Stimulated activated CD4-positive, alpha-beta T cell treated with anti-CD3 and anti-CD28 coated beads, Interleukin-15, amount 100 ng/mL, for 48 hours (primary cell): ENCODE measurements around the gene BRI3BP.
"Not testable (repeated sequence)": the region's sequence is repeated elsewhere in the genome, so short reads cannot be mapped to it uniquely, and the experiment has no call there.

Experiments used
- DNase-seq, 2 donors: peaks; one replicate each; pipeline ENCODE4 v3.0.0-alpha.2; 2020; ENCODE audit warnings: low read depth in 2 of 2

BRI3BP gene

GRCh38 chr12:124972211-124972610 is 21.2 kb upstream of the BRI3BP start:
- no peak for DNase-seq

DNA sequence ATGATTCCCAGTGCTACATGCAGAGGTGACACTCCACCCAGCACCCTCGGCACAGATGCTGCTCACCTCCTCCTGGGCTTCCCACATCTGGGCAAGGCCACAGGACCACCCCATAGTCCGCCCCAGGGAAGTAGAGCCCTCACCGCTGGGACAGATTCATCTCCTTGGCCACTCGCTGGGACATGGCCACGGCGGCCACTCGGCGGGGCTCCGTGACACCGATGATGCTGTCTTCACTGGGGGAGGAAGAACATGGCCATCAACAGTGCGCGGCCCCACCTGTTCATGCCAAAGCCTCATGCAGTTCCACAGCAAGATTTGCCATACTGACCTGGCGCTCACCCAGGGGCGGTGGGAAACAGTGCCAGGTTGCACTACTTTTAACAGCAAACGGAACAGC is 18.2 kb upstream of the BRI3BP start:
- DNase-seq, result no peak

DNA sequence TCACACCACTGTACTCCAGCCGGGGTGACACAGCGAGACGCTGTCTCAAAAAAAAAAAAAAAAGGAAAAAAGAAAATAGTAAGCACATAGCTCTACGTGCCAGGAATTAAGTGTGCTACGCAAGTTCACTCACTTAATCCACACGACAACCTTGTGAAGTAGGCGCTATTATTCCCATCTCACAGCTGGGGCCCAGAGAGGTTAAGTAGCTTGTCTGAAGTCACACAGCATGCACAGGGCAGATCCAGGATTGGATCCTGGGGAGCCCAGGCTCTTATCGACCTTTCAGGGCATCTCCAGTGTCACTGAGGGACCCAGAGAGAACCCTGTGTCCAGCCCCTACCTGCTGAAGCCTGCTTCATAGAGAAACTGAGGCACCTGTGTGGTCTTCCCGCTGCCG is 16.4 kb upstream of the BRI3BP start:
- no peak for DNase-seq

DNA sequence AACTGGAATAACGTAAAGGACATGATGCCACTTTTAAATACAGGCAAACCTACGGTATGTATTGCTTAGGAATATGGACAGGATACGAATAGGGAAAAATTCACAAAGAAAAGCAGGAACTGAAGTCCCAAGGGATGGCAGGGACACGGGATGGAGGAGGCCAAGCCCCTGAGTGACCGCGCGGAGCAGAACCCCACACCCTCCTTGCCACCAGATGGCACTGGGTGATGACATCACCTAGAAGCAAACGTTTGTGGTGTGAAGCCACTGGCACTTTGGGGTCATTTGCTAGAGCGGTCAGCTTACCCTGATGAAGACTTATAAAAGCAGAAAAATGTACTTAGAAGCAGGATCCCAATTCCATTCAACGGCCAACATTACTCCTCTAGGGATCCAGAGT is 13.9 kb upstream of the BRI3BP start:
- no peak for DNase-seq

DNA sequence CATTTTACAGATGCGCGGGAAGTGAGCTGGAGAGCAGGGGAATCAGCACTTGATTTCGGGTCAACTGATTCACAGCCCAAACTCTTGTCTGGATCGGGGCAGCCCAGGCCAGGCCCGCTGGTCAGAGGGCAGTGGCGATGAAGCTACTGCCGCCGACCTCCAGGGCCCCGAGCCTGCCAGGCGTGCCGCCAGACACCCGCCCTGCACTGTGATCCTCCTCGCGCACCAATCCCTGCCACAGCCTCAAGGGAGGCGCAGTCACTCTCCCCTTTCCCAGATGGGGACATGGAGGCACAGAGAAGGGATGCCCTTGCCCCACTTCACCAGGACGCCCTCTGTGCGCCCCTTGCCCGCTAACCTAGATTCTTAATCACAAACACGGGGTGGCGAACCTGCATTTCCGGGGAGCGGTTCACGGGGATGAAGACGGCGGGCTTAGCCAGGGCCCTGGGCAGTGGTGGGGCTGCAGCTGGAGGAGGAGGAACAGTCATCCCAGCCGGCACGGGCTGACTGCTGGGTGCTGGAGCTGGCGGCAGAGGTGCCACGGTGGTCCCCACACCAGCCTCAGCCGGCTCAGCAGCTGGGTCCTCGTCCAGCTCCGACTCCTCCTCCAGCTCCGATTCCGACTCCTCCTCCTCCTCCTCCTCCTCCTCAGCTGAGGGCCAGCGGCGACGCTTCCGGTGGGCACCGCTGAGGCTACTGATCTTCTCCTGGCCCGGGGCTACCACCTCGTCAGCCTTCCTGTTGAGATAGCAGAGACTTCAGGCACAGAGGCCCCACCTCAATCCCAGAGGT is 13.2 kb upstream of the BRI3BP start:
- no peak for DNase-seq

DNA sequence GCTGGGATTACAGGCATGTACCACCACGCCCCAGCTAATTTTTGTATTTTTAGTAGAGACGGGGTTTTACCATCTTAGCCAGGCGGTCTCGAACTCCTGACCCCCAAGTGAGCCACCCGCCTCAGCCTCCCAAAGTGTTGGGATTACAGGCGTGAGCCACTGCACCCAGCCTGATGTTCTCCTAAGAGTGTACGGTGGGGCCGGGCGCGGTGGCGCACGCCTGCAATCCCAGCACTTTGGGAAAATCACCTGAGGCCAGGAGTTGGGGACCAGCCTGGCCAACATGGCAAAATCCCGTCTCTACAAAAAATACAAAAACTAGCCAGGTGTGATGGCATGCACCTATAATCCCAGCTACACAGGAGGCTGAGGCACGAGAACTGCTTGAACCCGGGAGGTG is 6.6 kb upstream of the BRI3BP start:
- not testable (repeated sequence) for DNase-seq

DNA sequence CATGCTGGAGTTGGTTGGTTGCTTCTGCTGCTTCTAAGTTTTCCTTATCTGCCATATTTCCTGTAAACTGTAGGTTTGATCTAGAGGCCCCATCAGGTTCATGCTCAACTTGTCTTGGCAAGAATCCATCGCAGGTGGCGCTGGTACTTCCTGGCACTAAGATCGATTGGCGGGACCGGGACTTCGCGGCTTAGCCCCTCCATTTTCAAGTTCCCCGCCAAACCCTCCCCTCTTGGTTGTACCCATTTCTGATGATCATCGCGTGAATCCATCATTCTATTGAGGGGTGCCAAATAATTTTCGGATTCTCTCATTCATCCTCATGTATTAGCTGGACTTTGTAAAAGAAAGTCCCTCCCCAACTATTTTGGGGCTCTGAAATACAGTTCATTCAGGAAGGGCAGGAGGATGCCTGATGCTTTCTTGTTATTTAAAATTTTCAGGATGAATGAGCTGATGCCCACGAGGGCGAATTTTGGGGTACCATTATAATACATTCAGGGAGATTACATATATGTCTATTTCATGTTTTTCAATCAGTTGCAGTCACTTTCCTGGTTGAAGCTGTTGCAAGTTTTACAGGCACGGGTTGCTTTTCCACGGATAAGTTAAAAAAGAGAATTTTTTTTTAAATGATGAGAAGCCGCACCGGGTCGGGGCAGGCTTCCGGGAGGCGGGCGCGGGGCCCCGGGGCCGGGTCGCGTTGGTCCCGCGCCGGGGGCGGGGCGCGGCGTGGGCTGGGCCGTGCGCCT is 395 bp upstream of the BRI3BP start:
- peak; percentile 83 to 84 for DNase-seq

- DNase-seq, result no peak
Observed at GRCh38 chr12:124994437-124994975, 1.1 kb downstream of the BRI3BP start.

DNA sequence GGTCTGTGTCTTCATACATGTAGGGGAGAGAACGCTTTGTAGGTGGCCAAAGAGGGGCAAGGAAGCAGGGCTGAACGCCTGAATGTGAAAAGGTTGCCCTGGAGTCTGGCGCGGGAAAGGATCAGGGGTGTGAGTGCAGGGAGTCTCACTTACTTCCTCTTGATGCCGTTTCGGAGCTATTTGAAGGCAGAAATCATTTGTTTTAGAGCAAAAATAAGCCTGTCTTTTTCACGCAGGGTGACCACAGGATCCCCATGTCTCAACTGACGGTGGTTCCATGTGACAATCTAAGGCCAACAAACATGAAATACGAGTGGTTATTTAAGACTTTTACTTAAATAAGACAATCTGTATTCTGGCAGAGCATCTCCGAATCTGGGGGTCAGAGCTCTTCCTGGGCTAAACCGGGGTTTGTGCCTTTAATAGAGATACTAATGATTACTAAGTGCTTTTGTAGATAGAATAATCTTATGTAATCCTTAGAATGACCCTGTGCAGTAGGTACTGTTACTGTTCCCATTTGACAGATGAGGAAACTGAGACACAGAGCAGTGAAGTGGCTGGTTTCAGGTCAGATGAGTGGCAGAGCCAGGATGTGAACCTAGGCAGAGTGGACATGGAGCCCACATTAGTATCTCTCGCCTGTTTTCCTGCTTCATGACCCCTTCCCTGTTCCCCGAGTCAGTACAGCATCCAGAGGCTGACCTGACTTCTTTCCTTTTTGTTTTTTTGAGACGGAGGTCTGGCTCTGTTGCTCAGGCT is 1.9 kb downstream of the BRI3BP start:
- DNase-seq, result no peak

GRCh38 chr12:124998705-124999104 is 5.3 kb downstream of the BRI3BP start:
- DNase-seq, result no peak

DNA sequence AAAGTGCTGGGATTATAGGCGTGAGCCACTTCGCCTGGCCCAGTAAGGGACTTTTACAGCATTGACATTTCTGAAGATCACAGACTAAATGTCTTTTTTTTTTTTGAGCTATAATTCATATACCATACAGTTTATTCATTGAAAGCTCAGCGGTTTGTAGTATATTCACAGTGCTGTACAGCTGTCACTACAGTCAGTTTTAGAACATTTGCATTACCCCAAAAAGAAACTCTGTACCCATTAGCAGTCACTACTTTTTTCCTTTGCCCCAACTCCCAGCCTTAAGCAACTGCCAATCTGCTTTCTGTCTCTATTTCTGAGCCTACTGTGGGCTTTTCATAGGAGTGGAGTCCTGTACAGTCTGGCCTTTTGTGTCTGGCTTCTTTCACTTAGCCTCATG is 8.2 kb downstream of the BRI3BP start:
- DNase-seq, result no peak

- DNase-seq, result no peak
Observed at GRCh38 chr12:125003021-125003420, 9.6 kb downstream of the BRI3BP start.

DNA sequence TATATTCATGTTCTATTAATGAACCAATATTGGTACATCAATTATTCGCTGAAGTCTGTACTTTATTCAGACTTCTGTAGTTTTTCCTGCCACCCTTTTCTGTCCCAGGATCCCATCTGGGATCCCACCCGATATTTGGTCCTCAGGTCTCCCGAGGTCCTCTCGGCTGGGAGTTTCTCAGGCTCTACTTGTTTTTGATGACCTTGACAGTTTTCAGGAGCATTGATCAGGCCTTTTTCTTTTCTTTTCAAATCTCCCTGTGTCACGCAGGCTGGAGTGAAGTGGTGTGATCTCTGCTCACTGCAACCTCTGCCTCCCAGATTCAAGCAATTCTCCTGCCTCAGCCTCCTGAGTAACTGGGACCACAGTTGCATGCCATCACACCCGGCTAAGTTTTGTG is 11.2 kb downstream of the BRI3BP start:
- DNase-seq, result no peak

DNA sequence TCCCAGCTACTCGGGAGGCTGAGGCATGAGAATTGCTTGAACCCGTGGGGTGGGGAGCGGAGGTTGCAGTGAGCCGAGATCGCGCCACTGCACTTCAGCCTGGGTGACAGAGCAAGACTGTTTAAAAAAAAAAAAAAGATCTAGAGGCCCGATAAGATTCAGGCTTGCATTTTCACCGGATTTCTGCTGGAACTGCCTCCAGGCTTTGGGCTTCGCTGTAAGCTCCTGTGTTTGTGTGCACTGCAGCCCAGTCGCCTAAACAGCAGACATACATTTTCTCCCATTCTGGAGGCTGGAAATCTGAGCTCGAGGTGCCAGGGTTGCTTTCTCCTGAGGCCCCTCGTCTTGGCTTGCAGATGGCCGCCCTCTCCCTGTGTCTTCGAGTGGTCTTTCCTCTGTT is 12.2 kb downstream of the BRI3BP start:
- no peak for DNase-seq

- DNase-seq, result no peak
Observed at GRCh38 chr12:125006365-125006764, 12.9 kb downstream of the BRI3BP start.

DNA sequence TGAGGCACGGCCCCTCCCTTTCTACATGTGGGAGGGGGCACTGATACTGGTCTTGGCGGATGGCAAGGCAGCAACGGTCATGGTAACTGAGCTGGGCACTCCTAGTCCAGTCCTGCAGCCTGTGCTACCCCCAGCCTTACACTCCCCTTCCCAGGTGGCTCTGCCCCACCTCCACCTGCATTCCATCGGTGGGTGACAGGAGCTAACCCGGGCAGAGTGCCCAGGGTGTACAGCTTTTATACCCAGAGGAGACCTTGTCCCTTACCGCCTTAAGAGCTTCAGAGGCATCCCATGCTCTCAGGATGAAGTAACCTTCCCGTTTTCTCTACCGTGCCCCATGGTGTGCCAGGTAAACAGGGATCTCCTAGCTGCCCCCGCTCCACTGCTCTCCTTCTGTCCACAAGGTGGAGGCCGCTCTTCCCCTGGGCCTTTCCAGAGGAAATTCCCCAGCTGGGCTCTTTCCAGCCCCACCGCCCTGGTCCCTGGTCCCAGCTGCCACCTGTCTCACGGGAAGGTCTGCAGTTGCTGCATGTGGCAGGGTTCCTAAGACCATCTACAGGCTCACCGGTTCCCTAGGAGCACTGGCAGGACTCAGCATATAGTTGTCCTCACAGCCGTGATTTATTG is 20.5 kb downstream of the BRI3BP start:
- DNase-seq, result no peak

GRCh38 chr12:125014526-125014925 is 21.1 kb downstream of the BRI3BP start:
- no peak for DNase-seq

DNA sequence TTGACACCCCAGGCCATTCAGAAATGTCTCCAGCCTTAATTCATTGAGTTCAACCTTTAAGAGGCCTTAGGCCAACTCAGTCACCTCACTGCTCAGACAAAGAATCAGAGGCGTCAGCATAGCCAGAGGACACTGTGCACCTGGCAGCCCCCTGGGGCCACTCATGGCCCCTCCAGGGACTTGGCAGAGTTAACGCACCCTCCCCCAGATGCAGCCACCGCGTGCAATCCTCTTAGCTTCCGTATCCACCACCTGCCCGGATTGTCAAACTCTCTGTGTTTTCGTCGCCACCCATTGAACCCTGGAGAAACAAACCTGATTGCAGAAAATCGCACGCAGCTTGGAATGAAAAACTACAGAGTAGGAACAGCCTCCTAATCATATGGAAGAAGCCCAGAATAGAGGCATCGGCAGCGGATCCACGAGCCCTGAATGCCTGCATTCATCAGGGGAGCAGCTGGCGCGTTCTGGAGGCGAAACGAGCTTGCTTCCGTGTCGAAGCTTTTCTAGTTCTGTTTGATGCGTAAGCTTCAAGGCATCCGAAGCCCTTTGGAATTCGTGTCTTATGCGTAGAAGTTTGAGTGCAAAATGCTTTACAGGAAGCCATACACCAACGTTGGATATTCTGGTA is 22.4 kb downstream of the BRI3BP start:
- DNase-seq, result no peak

GRCh38 chr12:125017801-125018200 is 24.4 kb downstream of the BRI3BP start:
- no peak for DNase-seq

- DNase-seq, result no peak
Observed at GRCh38 chr12:125018356-125018755, 24.9 kb downstream of the BRI3BP start.

DNA sequence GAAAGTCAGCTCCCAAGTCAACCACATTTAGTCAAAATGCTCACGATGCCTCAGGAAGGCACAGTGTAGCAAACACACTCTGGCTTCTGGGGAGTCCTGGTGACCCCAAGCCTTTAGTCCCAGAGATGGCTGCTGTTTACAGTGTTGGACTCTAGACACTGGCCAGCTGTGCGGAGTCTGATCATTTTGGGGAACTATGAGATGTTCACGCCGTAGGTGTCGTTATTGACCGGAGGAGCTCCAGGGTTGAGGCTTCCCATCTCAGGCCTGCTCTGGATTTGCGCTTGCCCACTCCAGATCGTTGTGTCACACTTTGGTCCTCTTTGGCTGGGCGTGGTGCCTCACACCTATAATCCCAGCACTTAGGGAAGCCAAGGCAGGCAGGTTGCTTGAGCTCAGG is 27.7 kb downstream of the BRI3BP start:
- no peak for DNase-seq
